B cell (primary cell): ENCODE measurements around the gene LRRC39. TPM values are rescaled to one million over a fixed set of nuclear protein-coding genes. Genes with fewer than 3 reads are reported as not detected.
"Not testable (repeated sequence)": the region's sequence is repeated elsewhere in the genome, so short reads cannot be mapped to it uniquely, and the experiment has no call there.

ENCODE experiments used
- ATAC-seq: fragments of 200-7000 bp; cut with Tn5 transposase; one replicate; pipeline ENCODE4 v1.10.0; 2021; ENCODE audit warnings: low read depth, mild to moderate bottlenecking, moderate number of reproducible peaks, moderate library complexity
- CTCF ChIA-PET: fragments of 350-600 bp; sonication (Branson Sonifier 250); formaldehyde crosslinking; loops from one replicate; lab custom pipeline; 2021; ENCODE audit warnings: antibody characterized with exemption, inconsistent platforms; lab: Charles Lee
- POLR2A ChIA-PET: fragments of 350-600 bp; sonication (Branson Sonifier 250); formaldehyde crosslinking; loops from one replicate; lab custom pipeline; 2021; ENCODE audit warnings: antibody characterized with exemption; lab: Charles Lee
- DNase-seq: peaks from one replicate; pipeline ENCODE4 v3.0.0; 2013
- H2AFZ ChIP-seq: 2 replicates; pipeline ENCODE4 v1.6.1; 2012; ENCODE audit warnings: mild to moderate bottlenecking, low read depth, low read length; ENCODE audit not compliant: insufficient read depth, poor library complexity, severe bottlenecking
- H3K27ac ChIP-seq, 2 donors: 1 replicate in 1 of 2; 2 replicates in 1 of 2; pipeline ENCODE4 v1.5.1; 2012 to 2013; ENCODE audit warnings: low read length in 2 of 2, mild to moderate bottlenecking in 2 of 2, moderate library complexity in 1 of 2
- H3K27me3 ChIP-seq, 4 experiments: fragments of 200-600 bp in 1 of 4; sonication (generic) in 1 of 4; replicated peaks in 1 of 4; 1 replicate in 2 of 4; 2 replicates in 2 of 4; pipeline versions ENCODE4 v1.6.1 to v1.7.0; 2013 to 2016; ENCODE audit warnings: low read length in 3 of 4, mild to moderate bottlenecking in 2 of 4, mixed read lengths in 1 of 4, moderate library complexity in 1 of 4; ENCODE audit not compliant: insufficient read depth in 4 of 4, control insufficient read depth in 3 of 4; ENCODE audit errors: control extremely low read depth in 1 of 4
- H3K36me3 ChIP-seq, 2 experiments: replicated peaks in 1 of 2; 1 replicate in 1 of 2; 2 replicates in 1 of 2; pipeline versions ENCODE4 v1.6.1 to v1.7.1; 2013; ENCODE audit warnings: low read length in 1 of 2; ENCODE audit not compliant: insufficient read depth in 2 of 2, control insufficient read depth in 1 of 2; ENCODE audit errors: control extremely low read depth in 1 of 2, extremely low read depth in 1 of 2
- H3K4me1 ChIP-seq, 2 donors: fragments of 200-600 bp in 1 of 2; sonication (generic) in 1 of 2; 1 replicate in 1 of 2; 2 replicates in 1 of 2; pipeline versions ENCODE4 v1.5.1 to v1.6.1; 2013 to 2017; ENCODE audit warnings: low read length in 2 of 2; ENCODE audit not compliant: control insufficient read depth in 2 of 2, insufficient read depth in 2 of 2
- H3K4me2 ChIP-seq: replicated peaks from 2 replicates; pipeline ENCODE3; 2012; ENCODE audit warnings: mild to moderate bottlenecking, low read depth, low read length; ENCODE audit not compliant: poor library complexity, severe bottlenecking
- H3K4me3 ChIP-seq, 5 experiments: fragments of 200-600 bp in 1 of 5; sonication (generic) in 1 of 5; 1 replicate in 3 of 5; 2 replicates in 2 of 5; pipeline versions ENCODE4 v1.5.1 to v1.7.0; 2011 to 2016; ENCODE audit warnings: low read length in 4 of 5, mild to moderate bottlenecking in 4 of 5, low read depth in 2 of 5, control low read depth in 1 of 5, moderate library complexity in 1 of 5; ENCODE audit not compliant: insufficient read depth in 1 of 5; ENCODE audit errors: control extremely low read depth in 1 of 5, extremely low read depth in 1 of 5
- H3K79me2 ChIP-seq: fragments of 200-600 bp; sonication (generic); one replicate; pipeline ENCODE4 v1.6.0; 2016; ENCODE audit warnings: low read length; ENCODE audit not compliant: control insufficient read depth, insufficient read depth
- H3K9ac ChIP-seq: fragments of 200-600 bp; sonication (generic); 2 replicates; pipeline ENCODE4 v1.6.1; 2017; ENCODE audit warnings: mild to moderate bottlenecking, low read length, moderate library complexity
- H3K9me3 ChIP-seq, 3 donors: one replicate each; pipeline versions ENCODE4 v1.6.1 to v1.7.1; 2013; ENCODE audit warnings: low read length in 2 of 3; ENCODE audit not compliant: control insufficient read depth in 2 of 3, insufficient read depth in 1 of 3; ENCODE audit errors: control extremely low read depth in 1 of 3
- H4K20me1 ChIP-seq: 2 replicates; pipeline ENCODE4 v1.6.0; 2012; ENCODE audit warnings: mild to moderate bottlenecking, low read length; ENCODE audit not compliant: insufficient read depth, control insufficient read depth, poor library complexity, severe bottlenecking
- H3K27ac Mint-ChIP-seq: one replicate; pipeline ENCODE4 v1.8.0; 2021; ENCODE audit warnings: mixed read lengths
- H3K27me3 Mint-ChIP-seq: one replicate; pipeline ENCODE4 v1.8.0; 2021; ENCODE audit warnings: mixed read lengths
- H3K4me1 Mint-ChIP-seq: one replicate; pipeline ENCODE4 v1.8.0; 2021; ENCODE audit warnings: mixed read lengths
- H3K4me3 Mint-ChIP-seq: one replicate; pipeline ENCODE4 v1.8.0; 2021; ENCODE audit warnings: mixed read lengths
- H3K9me3 Mint-ChIP-seq: one replicate; pipeline ENCODE4 v1.8.0; 2022; ENCODE audit warnings: mixed read lengths; ENCODE audit not compliant: insufficient read depth
- WGBS: methylation state at CpG from one replicate; pipeline ENCODE4 v1.1.5; 2013; ENCODE audit warnings: missing lambda C conversion rate; ENCODE audit not compliant: insufficient coverage; 5-methylcytosine and 5-hydroxymethylcytosine counted together
- intact Hi-C: fragments of 100-400 bp; cut with micrococcal nuclease; formaldehyde crosslinking; loops from one replicate; pipeline ENCODE4 v1.10.0; 2022
- polyA plus RNA-seq: library from polyadenylated mRNA; depleted of rRNA; stranded (reverse); fragments of >200 nt; gene quantifications from 2 replicates; pipeline ENCODE4 v1.2.3, GENCODE V29; 2012
- total RNA-seq, 2 donors: library from RNA; stranded (reverse); fragments of 120-200 nt in 1 of 2; gene quantifications; 1 replicate in 1 of 2; 2 replicates in 1 of 2; pipeline versions ENCODE4 v1.2.3 to v1.2.4, GENCODE V29; 2013 to 2022

The LRRC39 gene
- total and polyA plus RNA-seq, 2 donors (not counting 1 experiment from before 2014, with no cell fraction given): 0.91 to 1.5 TPM

GRCh38 chr1:100205103-100205502 lies 27.0 kb upstream of the LRRC39 start:
- H3K4me1 ChIP-seq, H3K27me3 Mint-ChIP-seq, ATAC-seq, H3K4me3 ChIP-seq, DNase-seq, H2AFZ ChIP-seq, CTCF ChIA-PET, H3K27me3 ChIP-seq, H3K79me2 ChIP-seq, H3K4me1 Mint-ChIP-seq, H3K4me2 ChIP-seq, H3K27ac Mint-ChIP-seq, H3K9me3 Mint-ChIP-seq, H3K9ac ChIP-seq, H3K27ac ChIP-seq, H3K9me3 ChIP-seq, intact Hi-C loops, POLR2A ChIA-PET, H4K20me1 ChIP-seq, H3K4me3 Mint-ChIP-seq: not testable (repeated sequence)
- peaks cover 1 to 29% of the 10 kb centered on the region in 2 experiments for H3K36me3 ChIP-seq
- 83% methylated on average over 1 of the region's 2 CpGs for WGBS

- CTCF ChIA-PET, H3K27me3 Mint-ChIP-seq, H4K20me1 ChIP-seq, H3K27ac ChIP-seq, H3K4me1 ChIP-seq, ATAC-seq, H3K4me1 Mint-ChIP-seq, DNase-seq, H3K9me3 Mint-ChIP-seq, H3K27me3 ChIP-seq, H3K9ac ChIP-seq, H3K4me3 Mint-ChIP-seq, H3K4me3 ChIP-seq, H3K4me2 ChIP-seq, intact Hi-C loops, H3K27ac Mint-ChIP-seq, H3K9me3 ChIP-seq, H3K79me2 ChIP-seq, H2AFZ ChIP-seq, POLR2A ChIA-PET: not testable (repeated sequence)
- H3K36me3 ChIP-seq: peaks cover 4 to 43% of the 10 kb centered on the region in 2 experiments
- no CpG with 5 or more reads among the region's 2 CpGs for WGBS
Measured at GRCh38 chr1:100202703-100203102, 24.6 kb upstream of the LRRC39 start.

GRCh38 chr1:100200060-100200459 lies 22.0 kb upstream of the LRRC39 start:
- H3K4me1 Mint-ChIP-seq, H2AFZ ChIP-seq, H3K4me3 ChIP-seq, ATAC-seq, H3K9me3 ChIP-seq, H3K27ac ChIP-seq, H3K27me3 ChIP-seq, H3K9me3 Mint-ChIP-seq, intact Hi-C loops, H3K4me2 ChIP-seq, H4K20me1 ChIP-seq, H3K27me3 Mint-ChIP-seq, H3K9ac ChIP-seq, H3K27ac Mint-ChIP-seq, DNase-seq, CTCF ChIA-PET, H3K4me1 ChIP-seq, H3K79me2 ChIP-seq, H3K4me3 Mint-ChIP-seq: not testable (repeated sequence)
- POLR2A ChIA-PET: interaction anchor here (0.7 kb wide), 1 partner anchor 162 kb away, joined by 4 read pairs; no protein-coding TSS in a partner anchor
- H3K36me3 ChIP-seq: peaks cover 8 to 36% of the 10 kb centered on the region in 2 experiments
- whole genome bisulfite sequencing: no CpG with 5 or more reads among the region's 6 CpGs
